AG10803 (cell line): Measurements from ENCODE around the gene IGFL4.
A peak's percentile ranks its signal among the peaks of the same experiment; 100 is the strongest.

Experiments used
- DNase-seq: peaks from one replicate; pipeline ENCODE4 v3.0.0; 2010; ENCODE audit warnings: low read depth
- H3K4me3 ChIP-seq: 2 replicates; pipeline ENCODE4 v1.5.1; 2011; ENCODE audit warnings: mild to moderate bottlenecking, low read length, control low read depth
- CTCF ChIP-seq: conservative IDR thresholded peaks from 2 replicates; pipeline ENCODE4 v1.5.1; 2011; ENCODE audit warnings: mild to moderate bottlenecking, low read length, control low read depth, inconsistent platforms

Gene IGFL4

GRCh38 chr19:46000491-46001246, 40.1 kb downstream of the IGFL4 start:
- H3K4me3 ChIP-seq, result no peak overlapping the region
- no peak for DNase-seq
- no peak for TF ChIP-seq CTCF

GRCh38 chr19:45999653-46000121, 41.1 kb downstream of the IGFL4 start:
- DNase-seq, result no peak
- no peak overlapping the region for H3K4me3 ChIP-seq
- TF ChIP-seq CTCF, result no peak

- H3K4me3 ChIP-seq, result no peak overlapping the region
- TF ChIP-seq CTCF, result no peak
- no peak for DNase-seq
Observed at GRCh38 chr19:45998834-45999233, 42.0 kb downstream of the IGFL4 start.

GRCh38 chr19:45996933-45997332, 43.9 kb downstream of the IGFL4 start:
- no peak for DNase-seq
- no peak for TF ChIP-seq CTCF
- no peak overlapping the region for H3K4me3 ChIP-seq

- no peak for TF ChIP-seq CTCF
- peak overlapping the region; percentile 95 for H3K4me3 ChIP-seq
- no peak for DNase-seq
Observed at GRCh38 chr19:45995715-45996385, 45.0 kb downstream of the IGFL4 start.

- H3K4me3 ChIP-seq, result peak within 1 kb of the TSS; percentile 95
- no peak for TF ChIP-seq CTCF
- DNase-seq, result peak; percentile 99
Observed at GRCh38 chr19:45994998-45995714, 45.6 kb downstream of the IGFL4 start, which contains the start of gene CCDC61. Gene CCDC61, plus strand, starts transcription at chr19:45995467. Its CDS starts 7,552 bp downstream, at chr19:46003019.
